ENCODE results near the gene FLYWCH1.
"Not testable (repeated sequence)": the region's sequence is repeated elsewhere in the genome, so short reads cannot be mapped to it uniquely, and the experiment has no call there.

FLYWCH1 gene

DNA sequence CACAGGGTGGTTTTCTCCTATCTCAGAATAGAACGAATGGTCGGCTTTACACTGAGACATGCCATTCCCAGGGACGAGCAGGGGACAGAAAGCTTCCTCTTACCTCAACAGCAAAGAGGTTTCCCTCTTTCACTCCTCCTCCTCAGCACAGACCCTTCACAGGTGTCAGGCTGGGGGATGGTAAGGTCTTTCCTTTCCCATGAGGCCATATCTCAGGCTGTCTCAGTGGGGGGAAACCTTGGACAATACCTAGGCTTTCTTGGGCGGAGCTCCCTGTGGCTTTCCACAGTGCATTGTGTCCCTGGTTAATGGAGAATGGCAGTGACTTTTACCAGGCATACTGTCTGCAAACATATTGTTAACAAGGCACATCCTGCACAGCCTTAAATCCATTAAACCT lies 16.4 kb downstream of the FLYWCH1 start:
- DNase-seq, result not testable (repeated sequence)

DNA sequence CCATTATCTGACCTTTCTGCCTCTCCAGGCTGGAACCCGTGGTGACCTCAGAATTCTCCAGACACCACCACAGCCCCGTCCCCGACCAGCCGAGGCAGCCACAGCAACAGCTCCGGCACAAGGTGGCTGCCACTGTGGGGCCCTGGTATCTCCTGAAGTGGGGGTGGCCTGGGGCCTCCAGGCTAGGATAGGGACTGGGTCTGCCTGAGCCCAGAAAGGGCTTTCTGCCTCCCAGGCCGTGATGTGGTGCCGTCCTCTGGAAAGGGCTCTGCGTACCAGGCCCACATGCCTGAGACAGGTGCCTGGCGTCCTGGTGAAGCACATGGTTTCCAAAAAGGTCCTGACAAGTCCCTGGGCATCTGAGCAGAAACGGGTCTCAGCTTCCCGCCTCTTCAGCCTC lies 17.1 kb downstream of the FLYWCH1 start:
- no peak for DNase-seq

DNA sequence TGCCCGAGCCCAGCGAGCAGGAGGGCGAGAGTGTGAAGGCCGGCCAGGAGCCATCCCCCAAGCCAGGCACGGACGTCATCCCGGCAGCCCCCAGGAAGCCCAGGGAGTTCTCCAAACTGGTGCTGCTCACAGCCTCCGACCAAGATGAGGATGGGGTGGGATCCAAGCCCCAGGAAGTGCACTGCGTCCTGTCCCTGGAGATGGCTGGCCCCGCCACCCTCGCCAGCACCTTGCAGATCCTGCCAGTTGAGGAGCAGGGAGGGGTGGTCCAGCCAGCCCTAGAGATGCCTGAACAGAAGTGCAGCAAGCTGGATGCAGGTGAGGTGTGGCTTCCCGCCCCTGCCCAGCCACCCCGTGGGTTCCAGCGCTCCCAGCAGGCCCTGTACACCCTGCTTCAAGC lies 18.0 kb downstream of the FLYWCH1 start:
- DNase-seq, result no peak

DNA sequence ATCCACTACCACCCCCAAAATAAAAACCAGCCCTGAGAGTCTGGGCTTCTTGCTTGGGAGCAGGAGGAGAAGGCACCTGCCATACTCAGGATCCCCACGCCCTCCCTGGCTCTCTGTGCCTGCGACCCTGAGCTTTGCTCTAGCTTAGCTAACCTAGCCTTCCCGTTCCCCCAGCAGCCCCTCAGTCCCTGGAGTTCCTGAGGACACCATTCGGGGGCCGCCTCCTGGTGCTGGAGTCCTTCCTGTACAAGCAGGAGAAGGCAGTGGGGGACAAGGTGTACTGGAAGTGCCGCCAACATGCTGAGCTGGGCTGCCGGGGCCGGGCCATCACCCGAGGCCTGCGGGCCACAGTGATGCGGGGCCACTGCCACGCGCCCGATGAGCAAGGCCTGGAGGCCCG lies 18.5 kb downstream of the FLYWCH1 start:
- DNase-seq, result no peak

DNA sequence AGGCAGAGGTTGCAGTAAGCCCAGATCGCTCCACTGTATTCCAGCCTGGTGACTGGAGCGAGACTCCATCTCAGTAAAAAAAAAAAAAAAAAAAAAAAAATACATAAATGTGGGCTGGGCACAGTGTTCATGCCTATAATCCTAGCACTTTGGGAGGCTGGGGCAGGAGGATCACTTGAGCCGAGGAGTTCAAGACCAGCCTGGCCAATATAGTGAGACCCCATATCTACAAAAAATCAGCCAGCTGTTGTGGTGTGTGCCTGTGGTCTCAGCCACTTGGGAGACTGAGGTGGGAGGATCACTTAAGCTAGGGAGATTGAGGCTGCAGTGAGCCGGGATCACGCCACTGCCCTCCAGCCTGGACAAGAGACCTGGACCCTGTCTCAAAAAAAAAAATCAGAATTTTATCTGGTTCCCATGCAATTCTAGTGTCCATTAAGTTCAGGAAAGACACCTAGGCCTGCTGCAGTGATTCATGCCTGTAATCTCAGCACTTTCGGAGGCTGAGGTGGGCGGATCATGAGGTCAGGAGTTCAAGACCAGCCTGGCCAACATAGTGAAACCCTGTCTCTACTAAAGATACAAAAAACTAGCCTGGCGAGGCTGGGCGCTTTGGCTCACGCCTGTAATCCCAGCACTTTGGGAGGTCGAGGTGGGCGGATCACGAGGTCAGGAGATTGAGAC lies 19.6 kb downstream of the FLYWCH1 start:
- DNase-seq, result not testable (repeated sequence)

DNA sequence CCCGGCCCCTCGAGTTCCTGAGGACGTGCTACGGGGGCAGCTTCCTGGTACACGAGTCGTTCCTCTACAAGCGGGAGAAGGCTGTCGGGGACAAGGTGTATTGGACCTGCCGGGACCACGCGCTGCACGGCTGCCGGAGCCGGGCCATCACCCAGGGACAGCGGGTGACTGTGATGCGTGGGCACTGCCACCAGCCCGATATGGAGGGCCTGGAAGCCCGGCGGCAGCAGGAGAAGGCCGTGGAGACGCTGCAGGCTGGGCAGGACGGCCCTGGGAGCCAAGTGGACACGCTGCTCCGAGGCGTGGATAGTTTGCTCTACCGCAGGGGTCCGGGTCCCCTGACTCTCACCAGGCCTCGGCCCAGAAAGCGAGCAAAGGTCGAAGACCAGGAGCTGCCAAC lies 21.4 kb downstream of the FLYWCH1 start:
- no peak for DNase-seq

DNA sequence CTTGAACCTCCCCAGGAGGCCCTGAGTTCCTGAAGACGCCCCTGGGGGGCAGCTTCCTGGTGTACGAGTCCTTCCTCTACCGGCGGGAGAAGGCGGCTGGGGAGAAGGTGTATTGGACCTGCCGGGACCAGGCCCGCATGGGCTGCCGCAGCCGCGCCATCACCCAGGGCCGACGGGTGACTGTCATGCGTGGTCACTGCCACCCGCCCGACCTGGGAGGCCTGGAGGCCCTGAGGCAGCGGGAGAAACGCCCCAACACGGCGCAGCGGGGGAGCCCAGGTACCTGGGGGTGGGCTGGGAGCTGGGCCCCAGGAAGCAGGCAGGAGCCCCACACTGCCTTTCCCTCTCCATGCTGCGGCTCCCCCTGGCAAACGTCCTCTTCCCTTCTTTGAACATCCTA lies 22.0 kb downstream of the FLYWCH1 start:
- no peak for DNase-seq

DNA sequence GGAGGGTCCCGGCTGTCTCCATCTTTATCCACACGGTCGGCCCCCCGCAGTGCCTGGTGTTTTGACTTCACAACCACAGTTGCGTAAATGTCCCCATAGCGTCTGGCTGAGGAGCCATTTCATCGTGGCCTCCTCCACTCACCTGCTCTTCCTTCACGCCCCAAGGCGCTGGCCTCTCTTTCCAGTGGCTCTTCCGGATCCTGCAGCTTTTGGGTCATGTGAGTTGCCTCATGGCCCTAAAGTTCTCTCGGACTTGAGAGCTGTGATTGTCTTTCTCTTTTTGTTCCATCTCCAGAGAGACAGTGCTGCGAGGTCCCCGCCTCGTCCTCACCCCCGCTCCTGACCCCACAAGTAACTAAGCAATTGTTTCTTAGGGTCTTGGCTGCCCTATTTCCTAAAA lies 22.7 kb downstream of the FLYWCH1 start:
- no peak for DNase-seq

DNA sequence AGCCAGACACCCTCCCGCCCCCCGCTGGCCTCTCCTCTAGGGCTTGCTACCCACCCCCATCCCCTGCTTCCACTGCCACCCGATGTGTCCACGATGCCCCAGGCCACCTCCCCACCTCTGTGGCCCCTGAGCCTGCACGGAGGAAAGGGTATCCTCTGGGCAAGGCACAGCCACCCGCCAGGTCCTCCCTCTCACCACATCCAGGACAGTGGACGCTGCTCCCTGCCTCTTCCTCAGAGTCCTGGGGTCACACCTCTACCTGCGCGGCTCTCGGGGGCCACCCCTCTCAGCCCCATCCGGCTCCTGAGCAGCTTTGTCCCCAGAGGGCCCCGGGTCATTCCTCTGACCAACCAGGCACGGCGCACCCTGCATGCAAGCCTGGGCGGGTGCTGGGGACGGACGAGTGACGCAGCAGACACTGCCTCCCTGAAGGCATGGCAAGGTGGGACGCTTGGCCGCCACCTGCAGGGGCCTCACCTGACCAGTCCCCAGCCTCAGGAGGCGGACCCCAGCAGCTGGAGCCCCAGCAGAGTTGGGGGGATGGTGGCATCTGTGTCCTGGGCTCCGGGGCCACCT lies 24.8 kb downstream of the FLYWCH1 start:
- no peak for DNase-seq

DNA sequence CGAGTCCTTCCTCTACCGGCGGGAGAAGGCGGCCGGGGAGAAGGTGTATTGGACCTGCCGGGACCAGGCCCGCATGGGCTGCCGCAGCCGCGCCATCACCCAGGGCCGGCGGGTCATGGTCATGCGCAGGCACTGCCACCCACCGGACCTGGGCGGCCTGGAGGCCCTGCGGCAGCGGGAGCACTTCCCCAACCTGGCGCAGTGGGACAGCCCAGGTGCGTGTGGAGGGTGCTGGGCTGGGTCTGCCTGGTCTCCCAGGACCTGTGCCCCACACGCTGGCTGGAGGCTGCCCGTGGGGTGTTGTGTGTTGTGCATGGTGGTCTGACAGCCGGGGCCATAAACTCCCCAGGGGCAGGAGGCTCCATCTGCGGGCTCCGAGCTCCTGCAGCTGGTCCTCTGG lies 25.4 kb downstream of the FLYWCH1 start:
- no peak for DNase-seq

DNA sequence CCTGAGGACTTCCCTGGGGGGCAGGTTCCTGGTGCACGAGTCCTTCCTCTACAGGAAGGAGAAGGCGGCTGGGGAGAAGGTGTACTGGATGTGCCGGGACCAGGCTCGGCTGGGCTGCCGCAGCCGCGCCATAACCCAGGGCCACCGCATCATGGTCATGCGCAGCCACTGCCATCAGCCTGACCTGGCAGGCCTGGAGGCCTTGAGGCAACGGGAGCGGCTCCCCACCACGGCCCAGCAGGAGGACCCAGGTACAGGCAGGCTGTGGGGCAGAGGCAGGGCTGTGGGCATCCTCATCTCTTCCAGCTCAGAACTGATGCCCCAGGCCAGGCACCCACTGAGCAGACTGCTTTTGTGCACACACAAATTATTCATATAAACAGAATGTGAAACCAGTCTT lies 26.5 kb downstream of the FLYWCH1 start:
- DNase-seq, result no peak

DNA sequence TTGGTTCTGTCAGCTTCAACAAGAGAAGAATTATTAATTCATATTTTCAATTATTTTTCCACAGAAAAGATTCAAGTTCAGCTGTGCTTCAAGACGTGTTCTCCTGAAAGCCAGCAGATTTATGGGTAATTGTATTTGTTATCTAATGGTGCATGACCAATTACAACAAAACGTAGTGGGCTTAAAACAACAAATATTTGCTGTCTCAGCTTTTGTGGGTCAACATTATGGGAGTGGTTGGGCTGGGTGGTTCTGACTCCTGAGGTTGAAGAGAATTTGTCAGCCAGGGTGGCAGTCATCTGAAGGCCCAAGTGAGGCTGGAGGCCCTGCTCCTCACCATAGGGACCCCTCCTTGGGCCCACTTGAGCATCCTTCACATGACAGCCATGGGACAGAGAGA lies 28.2 kb downstream of the FLYWCH1 start:
- no peak for DNase-seq

DNA sequence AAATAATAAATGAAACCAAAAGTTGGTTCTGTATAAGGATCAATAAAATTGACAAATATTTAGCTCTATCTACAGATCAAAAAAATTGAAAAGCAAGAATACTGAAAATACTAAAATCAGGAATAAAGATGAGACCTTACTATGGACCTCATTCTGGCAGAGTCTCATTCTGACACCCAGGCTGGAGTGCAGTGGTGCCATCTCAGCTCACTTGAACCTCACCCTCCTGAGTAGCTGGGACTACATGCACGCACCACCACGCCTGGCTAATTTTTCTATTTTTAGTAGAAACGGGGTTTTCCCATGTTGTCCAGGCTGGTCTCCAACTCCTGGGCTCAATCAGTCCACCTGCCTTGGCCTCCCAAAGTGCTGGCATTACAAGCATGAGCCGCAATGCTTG lies 30.3 kb downstream of the FLYWCH1 start:
- no peak for DNase-seq

DNA sequence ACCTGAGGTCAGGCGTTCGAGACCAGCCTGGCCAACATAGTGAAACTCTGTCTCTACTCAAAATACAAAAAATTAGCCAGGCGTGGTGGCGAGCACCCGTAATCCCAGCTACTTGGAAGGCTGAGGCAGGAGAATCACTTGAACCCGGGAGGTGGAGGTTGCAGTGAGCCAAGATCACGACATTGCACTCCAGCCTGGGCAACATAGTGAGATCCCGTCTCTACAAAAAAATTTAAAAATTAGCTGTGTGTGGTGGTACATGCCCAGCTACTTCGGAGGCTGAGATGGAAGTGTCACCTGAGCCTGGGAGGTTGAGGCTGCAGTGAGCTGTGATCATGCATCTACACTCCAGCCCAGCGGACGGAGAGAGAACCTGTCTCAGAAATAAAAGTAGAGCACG lies 32.0 kb downstream of the FLYWCH1 start:
- DNase-seq, result not testable (repeated sequence)

DNA sequence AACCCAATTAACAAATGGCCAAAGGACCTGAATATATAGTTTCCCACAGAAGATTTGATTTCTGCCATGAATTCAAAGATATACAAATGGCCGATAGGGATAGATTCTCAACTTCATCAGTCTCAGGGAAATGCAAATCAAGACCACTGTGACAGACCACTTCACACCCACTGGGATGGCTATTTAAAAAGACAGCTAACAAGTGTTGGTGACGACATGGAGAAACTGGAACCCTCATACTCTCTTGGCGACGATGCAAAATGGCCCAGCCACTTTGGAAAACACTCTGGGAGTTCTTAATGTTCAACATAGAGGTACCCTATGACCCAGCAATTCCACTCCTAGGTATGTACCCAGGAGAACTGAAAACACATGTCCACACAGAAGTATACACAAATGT lies 34.9 kb downstream of the FLYWCH1 start:
- no peak for DNase-seq

DNA sequence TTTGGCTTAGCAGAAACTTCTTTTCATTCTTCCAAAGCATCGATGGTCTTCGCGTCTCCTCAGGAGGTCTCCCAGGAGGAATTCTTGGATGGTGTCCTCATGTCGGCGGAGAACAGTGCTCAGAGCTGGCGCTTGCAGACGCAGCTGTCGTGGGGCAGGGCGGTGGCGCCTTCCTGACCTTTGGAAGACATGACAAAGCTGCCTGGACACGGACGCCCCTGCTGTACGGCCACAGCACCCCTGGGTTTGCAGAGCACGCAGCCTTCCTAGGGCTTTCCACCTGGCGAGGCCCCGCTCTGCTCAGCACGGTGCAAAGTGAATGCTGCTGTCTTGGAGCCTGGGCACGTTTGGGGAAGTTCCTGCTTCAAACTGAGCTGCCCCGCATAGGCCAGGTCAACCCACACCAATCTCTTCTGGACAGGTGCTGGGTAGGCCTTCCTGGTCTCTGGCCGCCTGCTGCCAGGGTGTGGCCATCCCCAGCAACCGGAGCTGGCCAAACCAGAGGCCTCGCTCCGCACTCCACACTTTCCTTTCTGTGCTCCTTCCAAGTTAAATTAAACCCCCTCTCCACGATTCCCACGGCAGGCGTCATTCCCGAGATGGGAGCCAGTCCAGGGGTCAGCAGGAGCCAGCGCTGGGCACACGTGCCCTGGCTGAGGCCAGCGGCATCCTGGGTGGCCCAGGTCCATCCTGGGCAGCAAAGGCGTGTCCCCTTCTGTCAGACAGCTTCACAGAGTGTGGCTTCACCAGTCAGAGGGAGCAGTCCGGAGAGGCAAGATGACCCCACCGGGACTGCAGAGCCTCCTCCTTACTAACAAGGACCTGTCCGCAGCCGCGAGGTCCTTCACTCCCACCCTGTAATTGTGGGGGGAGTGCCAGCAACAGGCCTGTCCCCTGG lies 37.3 kb downstream of the FLYWCH1 start:
- no peak for DNase-seq

DNA sequence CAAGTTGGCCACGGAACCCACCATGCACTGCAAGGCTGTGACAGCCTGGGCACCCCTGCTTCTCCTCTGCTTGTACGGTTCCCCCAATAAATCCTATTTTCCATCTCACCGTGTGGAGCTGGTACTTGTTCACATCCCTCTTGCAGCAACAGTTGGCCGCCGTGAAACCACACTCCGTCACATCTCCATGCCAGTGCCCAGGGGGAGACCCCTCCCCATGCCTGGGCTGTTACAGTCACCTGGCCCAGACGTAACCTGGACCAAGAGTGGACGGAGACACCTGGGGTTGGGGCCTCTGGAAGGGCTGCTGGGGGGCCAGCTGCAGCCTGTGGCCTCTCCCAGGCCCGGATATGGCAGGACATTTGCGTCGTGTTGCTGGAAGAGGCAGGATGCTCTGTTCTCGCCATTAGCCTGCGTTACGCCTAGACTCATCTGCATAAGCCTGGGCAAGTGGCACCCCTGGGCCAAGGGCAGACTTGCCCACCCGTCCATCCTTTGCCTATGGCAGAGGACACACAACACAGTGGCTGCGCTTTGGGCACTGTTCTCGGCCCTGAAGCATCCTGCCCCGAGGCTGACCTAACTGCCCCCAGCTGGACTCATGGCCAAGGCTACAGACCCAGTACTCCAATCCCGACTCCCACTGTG lies 38.1 kb downstream of the FLYWCH1 start:
- no peak for DNase-seq

DNA sequence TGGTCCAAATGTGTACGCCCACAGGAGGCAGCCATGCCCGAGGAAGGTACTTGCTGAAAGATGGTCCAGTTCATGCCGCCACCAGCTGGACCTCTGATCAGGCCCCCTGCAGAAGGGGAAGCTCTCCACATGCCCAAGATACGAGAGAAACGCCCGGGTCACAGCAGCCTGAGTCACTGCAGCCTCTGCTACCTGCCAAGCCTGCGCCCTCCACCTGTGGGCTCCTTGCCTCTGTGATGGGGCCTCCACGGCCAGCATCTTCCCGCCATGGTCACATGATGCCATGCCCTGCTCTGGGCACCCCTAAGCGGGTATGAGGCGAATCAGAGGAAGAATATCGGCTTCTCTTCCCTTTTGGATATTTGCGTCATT lies 38.6 kb downstream of the FLYWCH1 start:
- DNase-seq, result no peak

DNA sequence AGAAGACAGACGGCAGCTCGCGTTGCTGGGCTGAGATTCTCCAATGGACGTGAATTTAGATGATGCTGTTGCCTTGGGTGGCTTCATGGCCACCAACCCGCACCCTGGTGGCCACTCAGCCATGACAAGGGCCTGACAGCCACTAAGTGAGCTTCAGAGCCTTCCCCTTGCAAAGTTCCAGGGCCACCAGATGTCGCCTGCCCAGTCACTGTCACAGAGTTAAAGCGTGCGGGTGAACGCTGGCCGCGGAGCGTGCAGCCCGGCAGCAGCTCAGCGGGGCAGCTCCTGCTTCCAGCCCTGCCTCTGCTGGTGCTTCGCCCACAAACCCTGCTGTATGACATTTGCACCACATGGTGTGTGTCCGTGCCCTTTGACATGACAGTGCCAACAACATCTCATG lies 39.0 kb downstream of the FLYWCH1 start:
- no peak for DNase-seq

DNA sequence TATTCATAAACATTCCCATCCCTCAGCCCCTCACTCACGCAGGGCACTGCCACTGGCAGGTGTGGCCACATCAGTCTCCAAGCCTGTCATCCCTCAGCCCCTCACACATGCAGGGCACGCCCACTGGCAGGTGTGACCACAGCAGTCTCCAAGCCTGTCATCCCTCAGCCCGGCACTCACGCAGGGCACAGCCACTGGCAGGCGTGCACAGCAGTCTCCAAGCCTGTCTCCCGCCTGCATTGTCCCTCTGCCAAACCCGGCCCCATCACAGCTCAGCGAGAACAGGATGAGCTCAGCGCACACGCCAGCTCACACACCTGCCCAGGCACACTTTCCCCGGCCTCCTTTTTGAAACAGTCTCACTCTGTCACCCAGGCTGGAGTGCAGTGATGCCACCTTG lies 40.9 kb downstream of the FLYWCH1 start:
- DNase-seq, result peak; percentile 89

DNA sequence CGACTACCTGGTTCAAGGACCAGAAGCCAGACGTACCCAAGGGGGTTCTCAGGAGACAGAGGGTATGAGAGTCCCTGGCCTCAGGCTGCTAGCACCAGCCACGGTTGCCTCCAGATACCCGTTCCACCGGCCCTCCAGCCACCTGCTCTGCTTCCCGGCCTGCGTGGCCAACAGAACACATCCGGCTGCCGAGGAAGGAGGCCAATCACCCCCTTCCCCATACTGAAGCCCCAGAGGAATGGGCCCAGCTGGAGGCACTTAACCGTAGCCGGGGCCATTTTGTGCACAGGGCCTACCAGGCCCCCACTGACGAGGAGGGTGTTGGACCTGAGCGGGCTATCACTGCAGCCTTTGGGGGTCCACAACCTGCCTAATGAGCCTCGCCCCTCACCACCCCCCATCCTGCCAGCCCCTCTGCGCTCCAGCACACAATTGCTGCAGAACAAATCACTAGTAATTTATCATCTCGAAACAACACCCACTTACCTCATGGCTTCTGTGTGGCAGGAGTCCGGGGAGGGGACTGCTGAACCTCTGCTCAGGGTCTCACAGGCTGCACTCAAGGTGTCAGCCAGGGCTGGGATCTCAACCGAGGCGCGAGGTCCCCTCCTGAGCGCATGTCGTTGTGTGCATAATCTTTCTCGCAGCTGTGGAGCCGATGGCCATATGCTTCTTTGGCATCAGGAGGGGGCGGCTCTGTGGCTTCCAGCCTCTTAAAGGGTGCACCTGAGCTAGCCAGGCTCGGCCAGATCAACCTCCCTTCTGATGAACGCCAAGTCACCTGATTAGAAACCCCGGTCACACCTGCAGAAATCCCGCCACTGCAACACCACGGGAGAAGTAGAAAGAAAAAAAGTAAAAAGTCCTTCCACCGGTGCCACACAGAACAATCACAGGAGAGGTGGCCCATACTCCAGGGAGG lies 42.2 kb downstream of the FLYWCH1 start:
- no peak for DNase-seq

DNA sequence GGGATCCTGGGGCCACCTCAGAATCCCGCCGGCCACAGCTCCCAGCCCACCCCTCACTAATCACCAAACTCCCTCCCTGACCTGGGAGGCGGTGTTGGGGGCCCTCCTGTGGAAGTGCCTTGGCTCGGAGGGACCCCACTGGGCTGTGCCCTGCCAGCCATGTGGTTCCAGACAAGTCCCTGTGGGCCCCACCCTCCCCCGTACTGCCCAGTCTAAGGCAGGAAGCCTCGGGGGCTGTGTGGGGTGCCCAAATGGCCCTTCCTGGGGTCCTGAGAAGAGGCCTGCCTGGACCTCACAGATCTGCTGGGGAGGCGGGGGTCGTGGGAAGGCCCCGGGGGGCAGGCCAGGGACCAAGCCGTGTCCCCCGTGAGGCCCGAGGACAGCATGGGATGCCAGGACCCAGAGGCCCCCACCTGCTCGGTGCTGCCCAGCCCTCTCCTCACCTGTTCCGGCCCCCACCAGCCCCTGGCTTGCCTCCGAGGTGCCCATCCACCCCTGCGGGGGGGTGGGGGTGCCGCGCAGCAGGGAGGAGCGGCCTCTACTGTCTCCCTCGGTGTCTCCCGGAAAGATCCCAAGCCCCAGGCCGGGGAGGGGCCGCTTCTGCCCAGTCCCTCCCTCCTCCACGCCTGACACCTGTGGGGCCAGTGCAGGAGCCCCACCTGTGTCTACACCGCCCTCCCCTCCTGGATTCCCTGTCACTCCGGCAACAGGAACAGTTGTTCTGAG lies 43.1 kb downstream of the FLYWCH1 start:
- no peak for DNase-seq

Data from NCI-H345 (cell line).